Kidney tubule cell (primary cell): ENCODE data around the gene GRB10.
A peak's percentile ranks its signal among the peaks of the same experiment; 100 is the strongest.

Source experiments
- DNase-seq: peaks from one replicate; pipeline ENCODE4 v3.0.0-alpha.2; 2018; ENCODE audit warnings: low spot score

Gene GRB10

GRCh38 chr7:50632561-50633413 lies 149.9 kb downstream of the GRB10 start:
- peak; percentile 70 for DNase-seq

- no peak for DNase-seq
These were observed 151.1 kb downstream of the GRB10 start for GRCh38 chr7:50631639-50632038.

- DNase-seq, result no peak
These were observed 151.6 kb downstream of the GRB10 start for GRCh38 chr7:50631100-50631499.

GRCh38 chr7:50629238-50629901 lies 153.3 kb downstream of the GRB10 start:
- no peak for DNase-seq

- no peak for DNase-seq
These were observed 154.1 kb downstream of the GRB10 start for GRCh38 chr7:50628434-50629084.

GRCh38 chr7:50627824-50628361 lies 154.8 kb downstream of the GRB10 start:
- no peak for DNase-seq

- DNase-seq, result no peak
These were observed 156.4 kb downstream of the GRB10 start for GRCh38 chr7:50626286-50626685.

GRCh38 chr7:50625360-50625759 lies 157.3 kb downstream of the GRB10 start:
- no peak for DNase-seq

GRCh38 chr7:50622821-50623220 lies 159.9 kb downstream of the GRB10 start:
- DNase-seq, result no peak

- DNase-seq, result no peak
These were observed 160.7 kb downstream of the GRB10 start for GRCh38 chr7:50621973-50622490.

GRCh38 chr7:50621206-50621605 lies 161.5 kb downstream of the GRB10 start:
- no peak for DNase-seq

GRCh38 chr7:50620433-50620832 lies 162.3 kb downstream of the GRB10 start:
- DNase-seq, result no peak

GRCh38 chr7:50619684-50620083 lies 163.0 kb downstream of the GRB10 start:
- DNase-seq, result no peak

GRCh38 chr7:50618281-50618680 lies 164.4 kb downstream of the GRB10 start:
- DNase-seq, result no peak

- no peak for DNase-seq
These were observed 167.1 kb downstream of the GRB10 start for GRCh38 chr7:50615519-50616080.

GRCh38 chr7:50614721-50615518 lies 167.8 kb downstream of the GRB10 start:
- no peak for DNase-seq

- DNase-seq, result no peak
These were observed 169.2 kb downstream of the GRB10 start for GRCh38 chr7:50613473-50613872.

GRCh38 chr7:50612704-50613103 lies 170.0 kb downstream of the GRB10 start:
- DNase-seq, result no peak

- peak; percentile 39 for DNase-seq
These were observed 172.0 kb downstream of the GRB10 start for GRCh38 chr7:50610521-50611277.

- no peak for DNase-seq
These were observed 174.3 kb downstream of the GRB10 start for GRCh38 chr7:50608196-50608906.
